Measurements from ENCODE around the gene KRT17. TPM values are rescaled to one million over a fixed set of nuclear protein-coding genes. Genes with fewer than 3 reads are reported as not detected.
"Not testable (repeated sequence)": the region's sequence is repeated elsewhere in the genome, so short reads cannot be mapped to it uniquely, and the experiment has no call there.

KRT17 gene
- total RNA-seq, 1 experiment from 2014 or later: 8.5 TPM

GRCh38 chr17:41634639-41635038 lies 10.3 kb upstream of the KRT17 start:
- no peak for DNase-seq (ENCODE audit: low read depth)

- DNase-seq (ENCODE audit: low read depth): no peak
Measured at GRCh38 chr17:41633556-41634199, 9.3 kb upstream of the KRT17 start.

GRCh38 chr17:41632482-41633105 lies 8.2 kb upstream of the KRT17 start:
- no peak for DNase-seq (ENCODE audit: low read depth)

GRCh38 chr17:41631898-41632285 lies 7.5 kb upstream of the KRT17 start:
- DNase-seq (ENCODE audit: low read depth): no peak

- no peak for DNase-seq (ENCODE audit: low read depth)
Measured at GRCh38 chr17:41631025-41631897, 6.9 kb upstream of the KRT17 start.

GRCh38 chr17:41629826-41630670 lies 5.7 kb upstream of the KRT17 start:
- no peak for DNase-seq (ENCODE audit: low read depth)

- DNase-seq (ENCODE audit: low read depth): no peak
Measured at GRCh38 chr17:41629316-41629715, 4.9 kb upstream of the KRT17 start.

- DNase-seq (ENCODE audit: low read depth): not testable (repeated sequence)
Measured at GRCh38 chr17:41628621-41629255, 4.4 kb upstream of the KRT17 start.

- not testable (repeated sequence) for DNase-seq (ENCODE audit: low read depth)
Measured at GRCh38 chr17:41628073-41628370, 3.6 kb upstream of the KRT17 start.

GRCh38 chr17:41627316-41628072 lies 3.1 kb upstream of the KRT17 start:
- DNase-seq (ENCODE audit: low read depth): no peak

- DNase-seq (ENCODE audit: low read depth): not testable (repeated sequence)
Measured at GRCh38 chr17:41626914-41627295, 2.5 kb upstream of the KRT17 start.

GRCh38 chr17:41626028-41626913 lies 1.9 kb upstream of the KRT17 start:
- not testable (repeated sequence) for DNase-seq (ENCODE audit: low read depth)

GRCh38 chr17:41625602-41626001 lies 1.2 kb upstream of the KRT17 start:
- peak; percentile 38 for DNase-seq (ENCODE audit: low read depth)

GRCh38 chr17:41623184-41623861 lies 1.1 kb downstream of the KRT17 start:
- DNase-seq (ENCODE audit: low read depth): peak; percentile 55

GRCh38 chr17:41622340-41623183 lies 1.8 kb downstream of the KRT17 start:
- peak; percentile 43 for DNase-seq (ENCODE audit: low read depth)

GRCh38 chr17:41621916-41622315 lies 2.5 kb downstream of the KRT17 start:
- DNase-seq (ENCODE audit: low read depth): no peak

- not testable (repeated sequence) for DNase-seq (ENCODE audit: low read depth)
Measured at GRCh38 chr17:41621435-41621817, 2.9 kb downstream of the KRT17 start.

Measured in M059J (cell line).